CD4-positive, alpha-beta T cell treated with Interleukin-4 for 1 hour (primary cell): ENCODE data around the gene C19orf47.
"Not testable (repeated sequence)": the region's sequence is repeated elsewhere in the genome, so short reads cannot be mapped to it uniquely, and the experiment has no call there.

ENCODE experiments used
- DNase-seq, 2 donors: peaks; one replicate each; pipeline ENCODE4 v3.0.0-alpha.2; 2020 to 2022

Gene C19orf47

DNA sequence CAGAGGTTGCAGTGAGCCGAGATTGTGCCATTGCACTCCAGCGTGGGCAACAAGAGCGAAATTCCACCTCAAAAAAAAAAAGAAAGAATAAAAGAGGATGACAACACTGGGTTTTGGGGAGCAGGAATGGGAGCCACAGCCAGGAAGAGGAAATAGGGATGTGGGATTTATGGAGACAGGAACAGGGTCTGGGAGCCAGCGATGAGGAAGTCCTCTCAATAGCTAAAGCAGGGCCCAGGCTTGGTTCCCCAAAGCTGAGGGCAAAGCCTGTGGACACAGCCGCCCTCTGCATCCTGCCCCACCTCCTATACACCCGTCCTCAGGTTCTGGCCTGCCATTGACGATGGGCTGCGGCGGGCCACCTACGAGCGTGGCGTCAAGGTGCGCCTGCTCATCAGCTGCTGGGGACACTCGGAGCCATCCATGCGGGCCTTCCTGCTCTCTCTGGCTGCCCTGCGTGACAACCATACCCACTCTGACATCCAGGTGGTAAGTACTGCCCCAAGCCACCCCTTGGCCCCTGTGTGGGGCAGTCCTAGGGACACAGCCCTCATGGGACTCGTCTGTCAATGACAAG is 28.2 kb upstream of the C19orf47 start:
- DNase-seq: no peak

DNA sequence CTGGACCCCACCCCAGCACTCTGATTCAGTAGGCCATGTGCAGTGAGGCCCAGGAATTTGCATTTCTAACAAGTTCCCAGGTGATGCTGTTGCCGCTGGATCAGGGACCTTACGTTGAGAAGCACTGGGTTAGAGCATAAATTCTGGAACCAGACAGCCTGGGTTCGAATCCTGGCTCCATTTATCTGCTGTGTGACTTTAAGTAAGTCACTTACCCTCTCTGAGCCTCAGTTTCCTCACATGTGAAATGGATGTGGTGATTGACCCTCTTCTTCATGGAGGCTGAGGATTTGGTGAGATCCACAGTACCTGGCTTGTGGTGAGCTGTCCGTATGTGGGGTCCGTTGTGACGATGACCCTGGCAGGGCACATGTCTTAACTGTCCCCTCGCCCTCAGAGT is 25.9 kb upstream of the C19orf47 start:
- no peak for DNase-seq

DNA sequence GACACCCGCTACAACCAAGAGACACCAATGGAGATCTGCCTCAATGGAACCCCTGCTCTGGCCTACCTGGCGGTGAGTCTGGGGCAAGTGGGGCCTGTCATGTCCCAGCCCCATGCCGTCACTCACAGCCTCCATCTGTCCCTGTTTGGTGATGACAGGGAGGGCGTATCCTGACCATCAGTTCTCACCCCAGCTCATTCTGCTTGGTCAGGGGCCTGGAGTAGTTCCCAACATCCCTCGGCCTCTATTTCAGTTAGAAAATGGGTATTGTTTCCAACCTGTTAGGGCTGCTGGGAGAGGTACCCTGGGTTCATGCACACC is 23.6 kb upstream of the C19orf47 start:
- DNase-seq: no peak

DNA sequence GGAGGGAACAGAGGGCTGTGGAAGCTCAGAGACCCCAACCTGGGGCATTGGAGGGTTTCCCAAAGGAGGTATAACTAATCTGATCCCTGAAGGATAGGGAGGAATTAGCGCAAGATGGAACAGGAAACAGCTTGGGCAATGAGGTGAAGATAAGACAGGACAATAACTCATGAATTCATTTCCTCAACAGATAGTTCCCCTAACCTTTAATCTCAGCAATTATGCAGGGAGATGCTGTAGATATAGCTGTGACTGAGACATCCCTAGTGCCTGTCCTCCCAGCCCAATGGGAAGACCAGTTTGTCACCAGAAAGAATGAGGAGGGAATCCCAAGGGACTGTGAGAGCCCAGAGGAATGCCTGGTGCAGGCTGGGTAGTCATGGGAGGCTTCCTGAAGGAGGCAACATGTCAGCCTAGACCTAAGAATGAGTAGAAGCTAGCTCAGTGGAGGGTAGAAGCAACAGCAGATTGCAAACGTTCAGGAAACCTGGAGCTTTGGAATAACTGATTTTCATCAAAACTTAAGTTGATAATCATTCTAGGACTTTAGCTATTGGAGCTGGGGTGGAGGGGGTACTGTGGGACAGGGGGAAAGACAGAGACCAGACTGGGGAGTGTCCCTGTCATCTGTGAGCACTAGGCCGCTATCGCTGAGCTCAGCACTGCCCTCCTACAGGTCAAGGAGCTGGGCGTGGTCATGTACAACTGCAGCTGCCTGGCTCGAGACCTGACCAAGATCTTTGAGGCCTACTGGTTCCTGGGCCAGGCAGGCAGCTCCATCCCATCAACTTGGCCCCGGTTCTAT is 23.0 kb upstream of the C19orf47 start:
- DNase-seq: no peak

DNA sequence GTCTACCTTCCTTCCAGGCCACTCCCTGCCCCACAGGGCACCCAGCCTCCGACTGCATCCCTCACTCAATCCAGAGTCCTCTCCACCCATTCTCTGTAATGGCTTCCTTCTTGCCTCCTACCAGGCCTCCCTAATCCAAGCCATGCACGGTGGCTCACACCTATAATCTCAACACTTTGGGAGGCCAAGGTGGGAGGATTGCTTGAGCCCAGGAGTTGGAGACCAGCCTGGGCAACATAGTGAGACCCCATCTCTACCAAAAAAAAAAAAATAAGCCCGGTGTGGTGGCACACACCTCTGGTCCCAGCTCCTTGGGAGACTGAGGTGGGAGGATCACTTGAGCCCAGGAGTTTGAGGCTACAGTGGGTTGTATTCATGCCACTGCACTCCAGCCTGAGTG is 22.1 kb upstream of the C19orf47 start:
- DNase-seq: not testable (repeated sequence)

DNA sequence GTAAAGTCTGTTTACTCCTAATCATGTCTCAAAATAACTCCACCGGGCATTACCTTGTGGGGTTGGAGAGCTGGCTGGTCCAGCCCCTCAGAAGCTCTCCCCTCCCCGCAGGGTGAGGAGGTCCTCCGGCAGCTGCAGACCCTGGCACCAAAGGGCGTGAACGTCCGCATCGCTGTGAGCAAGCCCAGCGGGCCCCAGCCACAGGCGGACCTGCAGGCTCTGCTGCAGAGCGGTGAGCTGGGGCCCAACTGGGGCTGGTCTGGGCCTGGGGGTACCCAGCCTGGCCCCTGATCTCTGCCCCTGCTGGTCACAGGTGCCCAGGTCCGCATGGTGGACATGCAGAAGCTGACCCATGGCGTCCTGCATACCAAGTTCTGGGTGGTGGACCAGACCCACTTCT is 21.6 kb upstream of the C19orf47 start:
- no peak for DNase-seq

DNA sequence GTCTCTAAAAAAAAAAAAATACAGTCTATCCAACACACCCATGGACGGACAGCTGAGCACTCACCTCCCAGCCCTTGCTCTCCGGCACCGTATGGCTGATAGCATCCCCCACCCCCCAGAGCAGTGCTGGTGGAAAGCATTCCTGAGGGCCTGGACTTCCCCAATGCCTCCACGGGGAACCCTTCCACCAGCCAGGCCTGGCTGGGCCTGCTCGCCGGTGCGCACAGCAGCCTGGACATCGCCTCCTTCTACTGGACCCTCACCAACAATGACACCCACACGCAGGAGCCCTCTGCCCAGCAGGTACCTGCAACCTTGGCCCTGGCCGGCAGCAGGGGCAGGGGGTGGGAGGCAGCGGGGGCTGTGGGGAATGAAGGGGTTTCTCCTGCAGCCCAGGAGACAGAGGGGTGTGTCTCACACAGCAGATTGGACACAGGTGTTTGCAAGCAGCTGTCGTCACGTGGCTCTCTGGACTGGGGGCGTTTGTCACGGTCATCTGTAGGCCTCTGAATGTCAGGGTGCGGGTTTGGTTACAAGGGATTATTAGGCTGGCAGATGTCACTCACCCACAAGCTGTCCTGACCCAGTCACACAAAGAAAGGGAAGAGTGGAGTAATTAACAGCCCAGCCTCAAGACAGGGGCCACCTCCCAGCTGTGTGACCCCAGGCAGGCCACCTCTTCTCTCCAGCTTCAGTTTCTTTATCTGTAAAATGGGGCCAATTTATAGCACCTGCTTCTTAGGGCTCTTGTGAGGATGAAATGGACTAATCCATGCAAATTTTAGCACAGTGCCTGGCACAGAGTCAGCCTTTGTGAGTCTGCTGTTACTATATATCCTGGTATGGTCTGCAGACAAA is 19.6 kb upstream of the C19orf47 start:
- DNase-seq: no peak

DNA sequence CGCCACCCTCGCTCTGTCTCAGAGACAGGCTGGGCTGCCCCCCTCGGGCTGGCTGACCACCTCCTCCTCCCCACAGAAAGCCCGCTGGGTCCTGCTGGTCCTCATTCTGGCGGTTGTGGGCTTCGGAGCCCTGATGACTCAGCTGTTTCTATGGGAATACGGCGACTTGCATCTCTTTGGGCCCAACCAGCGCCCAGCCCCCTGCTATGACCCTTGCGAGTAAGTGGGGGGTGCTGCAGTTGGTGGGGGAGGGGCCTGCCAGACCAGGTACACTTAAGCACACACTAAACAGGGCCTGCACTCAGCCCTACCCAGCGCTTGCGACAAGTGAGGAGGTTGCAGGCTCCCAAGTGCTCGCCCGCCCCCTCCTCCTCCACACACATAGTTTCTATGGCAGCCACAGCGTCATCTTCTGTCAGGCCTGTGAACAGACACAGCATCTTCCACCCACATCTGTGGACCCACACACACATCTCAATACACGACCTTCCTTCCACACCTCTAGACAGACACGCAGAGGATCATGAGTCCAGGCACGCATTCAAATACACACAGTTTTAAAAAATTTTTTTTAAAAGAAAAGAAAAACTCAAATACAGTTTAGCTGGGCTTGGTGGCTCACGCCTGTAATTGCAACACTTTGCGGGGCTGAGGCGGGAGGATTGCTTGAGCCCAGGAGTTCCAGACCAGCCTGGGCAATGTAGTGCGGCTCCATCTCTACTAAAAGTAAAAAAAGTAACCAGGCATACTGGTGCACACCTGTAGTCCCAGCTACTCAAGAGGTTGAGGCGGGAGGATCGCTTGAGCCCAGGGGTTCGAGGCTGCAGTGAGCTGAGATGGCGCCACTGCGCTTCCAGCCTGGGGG is 18.7 kb upstream of the C19orf47 start:
- DNase-seq: no peak

DNA sequence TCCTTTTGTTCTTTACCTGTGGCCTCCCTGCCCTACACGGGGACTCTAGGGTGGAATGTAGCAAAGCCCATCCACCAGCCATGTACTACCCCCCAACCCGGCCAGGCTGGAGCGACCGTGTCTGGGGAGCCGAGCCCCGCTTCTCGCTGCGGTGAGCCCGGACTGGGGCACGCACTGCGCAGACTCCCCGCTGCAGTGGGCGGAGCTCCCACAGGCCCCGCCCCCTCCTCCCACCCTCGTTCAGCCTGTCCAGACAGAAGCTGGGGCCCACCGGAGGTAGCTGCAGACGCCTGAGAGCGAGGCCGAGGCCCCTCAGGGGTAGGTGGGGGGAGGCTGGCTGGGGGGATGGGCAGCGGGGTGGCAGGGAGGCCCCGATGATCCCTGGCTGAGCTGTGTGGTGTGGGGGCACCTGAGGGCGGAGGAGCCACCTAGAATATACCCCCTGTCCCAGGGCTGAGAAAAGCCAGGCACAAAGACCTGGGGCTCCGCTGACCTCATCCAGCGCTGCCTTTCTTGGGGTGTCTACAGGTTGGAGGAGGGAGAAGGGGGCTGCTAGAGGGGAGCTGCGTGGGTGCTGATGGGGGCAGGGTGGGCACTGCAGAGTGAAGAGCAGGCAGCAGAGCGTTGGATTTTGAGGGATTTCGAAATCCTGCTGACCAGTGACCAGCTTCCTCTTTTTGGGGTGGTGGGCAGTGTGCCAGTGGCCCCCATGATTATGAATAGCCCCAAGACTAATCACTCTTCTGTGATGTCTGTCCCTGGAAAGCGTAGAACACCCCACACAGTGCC is 17.6 kb upstream of the C19orf47 start:
- peak; percentile 40 to 54 for DNase-seq

DNA sequence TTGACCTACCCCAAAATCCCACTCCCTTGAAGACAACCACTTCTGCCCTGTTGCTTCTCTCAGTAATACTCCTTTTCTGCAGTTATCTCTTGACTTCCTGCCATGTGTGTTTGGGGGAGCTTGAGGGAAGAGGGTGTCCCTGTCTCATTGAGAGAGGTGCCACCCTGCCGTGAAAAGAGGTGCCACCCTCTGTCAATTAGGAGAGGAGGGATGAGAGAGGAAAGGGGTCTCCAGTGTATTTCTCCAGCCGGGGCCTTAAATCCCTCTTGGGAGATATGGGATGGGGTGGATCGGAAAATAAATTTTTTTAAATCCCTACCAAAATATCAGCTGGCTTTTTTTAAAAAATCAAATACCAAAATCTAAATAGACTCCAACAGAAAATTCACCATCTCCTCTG is 16.8 kb upstream of the C19orf47 start:
- DNase-seq: no peak

DNA sequence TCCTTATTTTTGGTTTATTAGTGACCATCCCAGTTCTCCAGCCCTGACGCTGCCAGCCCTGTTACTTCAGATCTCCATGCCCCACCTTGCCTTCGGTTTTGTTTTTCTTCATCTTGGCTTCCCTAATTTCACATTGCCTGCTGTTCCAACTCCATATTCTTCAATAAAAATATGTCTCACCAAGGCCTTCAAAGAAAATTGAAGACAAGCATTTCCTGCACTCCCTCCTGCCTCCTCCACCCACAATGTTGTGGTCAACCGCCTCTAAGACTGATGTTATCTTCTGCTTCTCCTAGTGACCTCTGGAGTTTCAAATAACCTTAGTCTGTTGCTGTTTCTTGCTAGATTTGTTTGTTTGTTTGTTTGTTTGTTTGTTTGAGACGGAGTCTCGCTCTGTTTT is 14.9 kb upstream of the C19orf47 start:
- DNase-seq: peak in 1 of 2 donors; percentile 8

DNA sequence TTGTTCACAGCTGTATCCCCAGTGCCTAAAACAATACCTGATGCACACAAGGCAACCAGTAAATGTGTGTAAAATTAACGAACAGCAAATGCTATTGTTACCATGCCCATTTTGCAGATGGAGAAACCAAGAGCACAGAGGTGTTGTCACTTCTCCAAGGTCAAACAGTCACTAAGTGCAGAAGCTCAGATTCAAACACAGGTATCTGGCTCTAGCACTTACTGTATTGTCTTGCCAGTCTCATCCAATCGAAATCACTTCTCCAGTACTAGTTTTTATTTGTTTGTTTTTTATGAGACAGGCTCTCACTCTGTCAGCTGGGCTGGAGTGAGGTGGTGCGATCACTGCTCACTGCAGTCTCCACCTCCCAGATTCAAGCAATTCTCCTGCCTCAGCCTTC is 14.0 kb upstream of the C19orf47 start:
- no peak for DNase-seq

DNA sequence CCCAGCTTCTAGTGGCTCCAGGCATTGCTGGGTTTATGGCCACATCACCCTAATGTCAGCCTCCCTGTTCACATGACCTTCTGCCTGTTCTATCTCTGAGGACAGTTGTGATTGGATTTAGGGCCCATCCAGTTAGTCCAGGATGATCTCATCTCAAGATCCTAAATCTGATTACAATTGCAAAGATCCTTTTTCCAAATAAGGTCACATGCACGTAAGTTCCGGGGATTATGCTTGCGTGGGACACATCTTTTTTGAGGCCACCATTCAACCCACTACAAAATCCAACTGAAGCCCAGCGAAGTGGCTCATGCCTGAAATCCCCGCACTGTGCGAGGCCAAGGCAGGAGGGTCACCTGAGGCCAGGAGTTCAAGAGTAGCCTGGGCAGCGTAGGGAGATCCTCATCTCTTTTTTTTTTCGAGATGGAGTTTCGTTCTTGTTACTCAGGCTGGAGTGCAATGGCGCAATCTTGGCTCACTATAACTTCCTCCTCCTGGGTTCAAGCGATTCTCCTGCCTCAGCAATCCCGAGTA is 12.6 kb upstream of the C19orf47 start:
- DNase-seq: peak in 1 of 2 donors; percentile 18

DNA sequence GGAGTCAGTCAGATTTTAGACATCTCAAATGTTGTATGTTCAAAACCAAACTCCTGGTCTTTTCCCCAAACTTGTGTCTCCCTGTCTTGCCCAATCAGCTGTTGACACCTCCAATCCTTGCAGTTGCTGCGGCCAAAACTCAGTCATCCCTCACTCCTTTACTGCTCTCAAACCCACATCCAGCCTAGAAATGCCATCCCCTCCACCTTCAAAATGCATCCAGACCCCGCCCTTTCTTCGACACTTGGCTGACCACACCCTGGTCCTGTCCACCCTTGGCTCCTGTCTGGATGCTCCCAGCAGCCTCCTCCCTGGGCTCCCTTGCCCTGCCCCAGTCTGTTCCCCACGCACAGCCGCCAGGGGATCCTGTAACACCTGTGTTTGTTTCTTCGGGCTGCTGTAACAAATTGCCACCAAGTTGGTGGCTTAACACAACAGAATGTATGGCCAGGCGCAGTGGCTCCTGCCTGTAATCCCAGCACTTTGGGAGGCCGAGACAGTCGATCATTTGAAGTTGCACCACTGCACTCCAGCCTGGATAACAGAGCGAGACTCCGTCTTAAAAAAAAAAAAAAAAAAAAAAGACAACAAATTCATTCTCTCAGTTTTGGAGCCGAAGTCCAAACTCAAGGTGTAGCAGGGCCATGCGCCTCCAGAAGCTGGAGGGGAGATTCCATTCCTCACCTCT is 12.0 kb upstream of the C19orf47 start:
- DNase-seq: no peak

DNA sequence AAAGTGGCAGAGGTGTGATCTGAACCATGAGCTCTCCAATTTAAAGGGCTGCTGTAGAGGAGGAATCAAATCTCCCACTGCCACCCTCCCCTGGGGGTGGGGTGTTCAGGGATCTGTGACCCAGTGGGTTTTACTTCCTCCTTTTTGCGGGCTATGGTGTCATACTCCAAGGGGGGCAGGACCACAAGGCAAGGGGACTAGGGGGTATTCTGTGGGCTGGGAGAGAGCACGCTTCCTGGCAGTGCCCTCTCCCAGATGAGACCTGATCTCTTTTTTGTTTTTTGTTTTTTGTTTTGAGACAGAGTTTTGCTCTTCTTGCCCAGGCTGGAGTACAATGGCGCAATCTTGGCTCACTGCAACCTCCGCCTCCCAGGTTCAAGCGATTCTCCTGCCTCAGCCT is 10.6 kb upstream of the C19orf47 start:
- DNase-seq: peak; percentile 9 to 60

DNA sequence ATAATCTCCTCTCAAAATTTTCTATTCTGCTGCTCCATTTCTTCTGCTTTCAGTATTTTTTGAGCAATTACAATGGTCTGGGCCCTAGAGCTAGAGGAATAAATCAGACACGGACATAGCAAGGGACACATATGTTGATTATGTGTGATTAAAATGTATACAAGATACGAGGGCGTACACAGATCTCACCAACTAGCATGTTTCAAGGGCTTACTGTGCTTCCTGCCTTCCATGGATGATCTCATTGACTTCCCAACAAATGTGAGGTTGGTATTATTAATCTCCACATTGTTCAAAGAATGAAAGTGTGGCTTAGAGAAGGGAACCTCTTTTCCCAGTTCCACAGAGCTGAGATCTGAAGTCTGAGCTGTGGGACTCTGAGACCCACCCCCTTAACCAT is 9.4 kb upstream of the C19orf47 start:
- no peak for DNase-seq

DNA sequence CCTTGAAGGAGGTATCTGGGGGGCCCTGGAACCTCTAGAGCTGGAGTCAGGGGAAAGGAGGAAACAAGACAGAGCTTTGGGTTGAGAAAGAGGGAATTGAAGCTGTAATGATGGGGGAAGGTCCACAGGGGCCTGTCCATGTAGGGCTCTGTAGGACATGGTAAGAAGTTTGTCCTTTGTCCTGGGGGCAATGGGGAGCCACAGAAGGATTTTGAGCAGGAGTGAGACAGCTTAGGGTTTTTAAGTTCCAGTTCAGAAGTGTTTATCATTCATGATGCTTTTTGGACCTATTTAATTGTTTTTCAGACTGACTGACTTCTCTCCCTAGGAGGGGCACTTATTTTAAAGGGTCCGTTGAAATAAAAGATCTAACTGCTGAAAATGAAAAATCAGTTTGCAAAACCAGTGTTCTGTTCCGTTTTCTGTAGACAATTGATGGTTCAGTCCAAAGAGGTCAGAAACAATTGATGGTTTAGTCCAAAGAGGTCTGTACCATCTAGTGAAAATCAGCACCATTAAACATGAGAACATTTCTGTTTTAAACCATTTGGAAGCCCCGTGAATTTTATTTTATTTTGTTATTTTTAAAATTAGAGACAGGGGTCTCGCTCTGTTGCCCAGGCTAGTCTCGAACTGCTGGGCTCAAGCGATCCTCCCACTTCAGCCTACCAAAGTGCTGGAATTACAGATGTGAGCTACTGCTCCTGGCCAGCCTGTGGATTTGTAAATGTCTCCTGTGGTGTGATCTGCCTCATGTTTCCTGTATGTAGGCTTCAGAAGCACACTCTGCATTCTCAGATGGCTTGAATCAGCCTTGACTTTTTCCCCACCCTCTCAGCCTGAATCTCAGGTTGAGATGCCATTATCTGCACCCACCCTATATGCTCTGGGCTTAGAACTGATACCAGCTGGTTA is 8.7 kb upstream of the C19orf47 start:
- no peak for DNase-seq

DNA sequence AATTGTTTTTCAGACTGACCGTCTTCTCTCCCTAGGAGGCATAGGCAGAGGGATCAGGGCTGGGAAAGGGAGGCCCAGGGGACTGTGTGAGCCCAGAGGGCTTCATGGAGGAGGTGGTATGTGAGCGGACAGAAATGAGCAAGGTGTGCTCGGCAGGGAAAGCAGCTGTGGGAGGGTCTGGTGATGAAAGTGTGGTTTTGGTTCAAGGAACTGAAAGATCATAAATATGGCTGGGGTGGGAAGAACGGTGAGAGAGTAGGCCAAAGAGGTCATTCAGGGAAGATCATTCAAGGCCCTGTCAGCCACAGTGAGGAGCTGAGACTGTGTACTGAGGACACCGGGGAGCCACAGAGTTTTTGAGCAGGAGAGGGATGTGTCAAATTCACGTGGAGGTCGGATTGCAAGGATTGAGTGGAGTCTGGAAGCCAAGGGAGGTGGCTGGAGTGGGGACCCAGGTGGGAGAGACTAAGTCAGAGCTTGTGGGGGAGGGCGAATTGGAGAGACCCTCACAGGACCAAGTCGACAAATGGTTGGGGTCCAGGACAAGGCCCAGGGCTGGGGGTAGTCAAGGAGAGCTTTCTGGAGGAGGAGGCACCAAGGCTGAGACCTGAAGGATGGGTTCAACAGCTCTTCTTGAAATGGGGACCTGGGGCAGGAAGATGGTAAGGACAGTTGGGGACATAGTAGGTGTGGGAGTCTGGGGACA is 7.9 kb upstream of the C19orf47 start:
- DNase-seq: no peak

DNA sequence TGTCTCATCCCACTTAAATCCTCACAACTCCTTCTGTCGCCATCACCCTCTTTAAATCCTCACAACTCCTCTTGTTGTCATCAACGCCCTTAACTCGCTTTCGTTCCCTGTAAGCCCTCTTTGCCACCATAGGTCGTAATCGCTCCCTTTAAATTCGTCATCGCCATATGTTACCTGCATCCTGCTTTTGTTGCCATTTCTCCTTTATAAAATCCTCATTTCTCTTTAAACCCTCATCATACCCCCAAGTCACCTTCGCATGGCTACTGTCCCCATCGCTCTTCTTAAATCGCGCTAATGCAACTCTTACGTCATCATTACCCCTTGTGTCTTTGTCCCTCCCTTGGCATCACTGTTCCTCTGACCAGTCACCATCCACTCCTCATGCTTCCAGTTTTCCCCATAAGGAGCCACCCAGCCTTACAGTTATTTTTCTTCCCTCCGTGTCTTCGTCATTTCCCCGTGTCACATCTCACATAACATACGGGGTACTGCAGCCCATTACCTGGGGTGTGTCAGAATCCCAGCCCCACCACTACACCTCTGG is 837 bp upstream of the C19orf47 start:
- DNase-seq: peak in 1 of 2 donors; percentile 26
